Mammary epithelial cell (primary cell): ENCODE data around the gene TBC1D1.

Source experiments
- EZH2 ChIP-seq: IDR thresholded peaks from 2 replicates; pipeline ENCODE4 v1.6.1; 2012; ENCODE audit warnings: low read length, inconsistent platforms, borderline replicate concordance
- TF ChIP-seq, protein P1 (sequence below), 2 donors: IDR thresholded peaks in 1 of 2; conservative IDR thresholded peaks in 1 of 2; 2 replicates each; pipeline ENCODE4 v1.5.1; 2011 to 2012; ENCODE audit warnings: inconsistent platforms in 2 of 2, low read length in 2 of 2, mild to moderate bottlenecking in 2 of 2, control low read depth in 1 of 2, low read depth in 1 of 2; ENCODE audit not compliant: insufficient read depth in 1 of 2; ENCODE audit errors: extremely low read depth in 1 of 2

DNA sequence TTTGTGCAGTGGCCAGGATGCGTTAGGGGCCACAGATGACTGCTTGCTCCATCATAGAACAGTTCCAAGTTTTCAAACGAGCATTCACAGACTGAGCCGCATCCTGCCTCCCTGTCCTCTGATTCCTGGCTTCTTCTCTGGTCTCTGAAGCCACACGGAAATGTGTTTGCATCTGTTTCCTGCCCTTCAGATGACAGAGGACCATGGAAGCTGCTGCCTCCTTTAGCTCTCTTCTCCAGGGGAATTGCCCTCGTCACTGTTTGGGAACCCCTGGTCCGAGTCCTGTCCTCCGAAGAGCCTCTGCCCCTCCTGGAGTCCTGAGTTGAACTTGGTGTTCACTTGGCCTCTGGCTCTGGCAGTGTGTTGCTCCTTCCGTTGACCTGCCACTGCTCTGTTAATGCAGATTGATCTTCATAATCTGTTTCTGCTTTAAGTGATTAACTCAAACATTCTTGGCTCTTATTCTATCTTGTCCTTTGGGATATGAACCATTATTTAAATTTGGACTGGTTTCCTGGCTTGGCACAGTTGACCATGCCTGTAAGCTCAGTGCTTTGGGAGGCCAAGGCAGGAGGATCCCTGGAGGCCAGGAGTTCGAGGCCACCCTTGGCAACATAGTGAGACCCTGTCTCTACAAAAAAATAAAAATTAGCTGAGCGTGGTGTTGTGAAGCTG lies 165.3 kb downstream of the TBC1D1 start:
- TF ChIP-seq, protein P1, sequence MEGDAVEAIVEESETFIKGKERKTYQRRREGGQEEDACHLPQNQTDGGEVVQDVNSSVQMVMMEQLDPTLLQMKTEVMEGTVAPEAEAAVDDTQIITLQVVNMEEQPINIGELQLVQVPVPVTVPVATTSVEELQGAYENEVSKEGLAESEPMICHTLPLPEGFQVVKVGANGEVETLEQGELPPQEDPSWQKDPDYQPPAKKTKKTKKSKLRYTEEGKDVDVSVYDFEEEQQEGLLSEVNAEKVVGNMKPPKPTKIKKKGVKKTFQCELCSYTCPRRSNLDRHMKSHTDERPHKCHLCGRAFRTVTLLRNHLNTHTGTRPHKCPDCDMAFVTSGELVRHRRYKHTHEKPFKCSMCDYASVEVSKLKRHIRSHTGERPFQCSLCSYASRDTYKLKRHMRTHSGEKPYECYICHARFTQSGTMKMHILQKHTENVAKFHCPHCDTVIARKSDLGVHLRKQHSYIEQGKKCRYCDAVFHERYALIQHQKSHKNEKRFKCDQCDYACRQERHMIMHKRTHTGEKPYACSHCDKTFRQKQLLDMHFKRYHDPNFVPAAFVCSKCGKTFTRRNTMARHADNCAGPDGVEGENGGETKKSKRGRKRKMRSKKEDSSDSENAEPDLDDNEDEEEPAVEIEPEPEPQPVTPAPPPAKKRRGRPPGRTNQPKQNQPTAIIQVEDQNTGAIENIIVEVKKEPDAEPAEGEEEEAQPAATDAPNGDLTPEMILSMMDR (conservative IDR thresholded peaks at IDR 0.05 in 1 of 2, IDR thresholded peaks at IDR 0.05 in 1 of 2; ENCODE audit: extremely low read depth in 1 of 2, insufficient read depth in 1 of 2, low read depth in 1 of 2, low read length in 2 of 2) = no peak
- no peak for TF ChIP-seq EZH2
